ACHN (cell line): ENCODE measurements around the gene MCM8.

Experiments used
- DNase-seq: peaks from one replicate; pipeline ENCODE4 v3.0.0-alpha.2; 2015
- in situ Hi-C: cut with HindIII; loops from 2 replicates; pipeline ENCODE4 v1.10.0; 2017; ENCODE audit warnings: low sequenced_read_pairs, low pct_ligation_motif_present, low pct_unique_long_range_greater_than_20kb

MCM8 gene

DNA sequence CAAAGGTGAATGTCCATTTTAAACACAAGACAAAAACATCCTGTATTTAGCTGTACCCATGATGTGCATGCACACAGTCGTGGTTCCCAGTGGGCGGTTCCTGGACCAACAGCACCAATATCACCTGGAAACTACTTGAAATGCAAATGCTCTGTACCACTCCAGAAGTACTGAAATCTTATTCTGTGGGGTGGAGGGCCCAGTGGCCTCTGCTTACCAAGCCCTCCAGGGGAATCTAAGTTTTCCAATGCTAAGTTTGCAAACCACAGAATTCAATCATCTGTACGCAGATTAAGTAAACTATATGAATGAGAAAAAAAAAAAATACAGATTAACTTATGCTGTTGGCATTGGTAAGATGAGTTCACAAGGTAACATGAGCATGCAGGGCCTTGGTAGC is 14.2 kb upstream of the MCM8 start:
- in situ Hi-C loops, result no loop called here
- DNase-seq, result no peak

GRCh38 chr20:5938456-5939029 is 11.9 kb upstream of the MCM8 start:
- DNase-seq, result no peak
- in situ Hi-C loops, result no loop called here

- DNase-seq, result no peak
- in situ Hi-C loops, result no loop called here
These were observed 4.5 kb upstream of the MCM8 start for GRCh38 chr20:5945963-5946362.

- in situ Hi-C loops, result no loop called here
- no peak for DNase-seq
These were observed 3.2 kb upstream of the MCM8 start for GRCh38 chr20:5947276-5947675.

DNA sequence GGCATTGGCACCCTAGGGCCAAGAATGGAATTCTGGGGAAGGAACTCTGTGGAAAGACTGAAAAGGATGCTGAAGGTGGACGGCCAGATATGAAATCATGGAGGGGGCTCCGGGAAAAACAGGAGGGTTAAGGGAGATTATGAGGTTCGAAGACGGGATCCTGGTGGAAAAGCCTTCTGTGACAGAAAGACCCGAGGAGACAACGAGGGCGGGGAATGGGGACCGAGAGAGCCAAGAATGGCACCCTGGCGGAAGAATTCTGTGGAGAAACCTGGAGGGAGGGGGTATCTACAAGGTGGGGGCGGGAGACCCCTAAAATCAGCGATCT is 545 bp upstream of the MCM8 start:
- DNase-seq, result no peak
- in situ Hi-C loops, result no loop called here

DNA sequence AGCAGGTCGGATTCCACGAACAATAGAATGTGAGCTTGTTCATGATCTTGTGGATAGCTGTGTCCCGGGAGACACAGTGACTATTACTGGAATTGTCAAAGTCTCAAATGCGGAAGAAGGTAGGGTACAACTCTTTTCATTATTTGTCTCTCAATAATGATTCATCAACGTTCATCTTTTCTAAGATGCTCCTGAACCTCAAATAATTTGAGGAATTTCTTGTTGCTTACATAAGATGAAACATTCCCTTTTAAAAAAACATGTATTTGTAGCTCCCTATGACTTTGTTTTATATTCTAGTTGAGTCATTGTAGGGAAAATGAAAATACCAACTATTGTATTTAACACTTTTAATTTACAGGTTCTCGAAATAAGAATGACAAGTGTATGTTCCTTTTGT is 17.0 kb downstream of the MCM8 start:
- DNase-seq, result no peak
- in situ Hi-C loops, result no loop called here

DNA sequence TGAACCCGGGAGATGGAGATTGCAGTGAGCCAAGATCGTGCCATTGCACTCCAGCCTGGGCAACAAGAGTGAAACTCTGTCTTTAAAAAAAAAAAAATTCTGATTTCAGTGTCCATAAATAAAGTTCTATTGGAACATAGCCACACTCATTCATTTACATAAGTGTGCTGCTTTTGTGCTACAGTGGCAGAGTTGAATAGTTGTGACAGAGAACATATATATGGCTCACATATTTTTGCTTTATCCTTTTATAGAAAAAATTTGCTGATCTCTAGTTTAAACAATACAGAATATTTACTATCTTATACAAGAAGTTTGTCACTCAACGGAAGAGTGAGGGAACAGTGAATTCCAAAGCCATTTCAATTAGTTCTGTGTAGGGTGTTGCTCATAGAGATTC is 18.0 kb downstream of the MCM8 start:
- in situ Hi-C loops, result no loop called here
- no peak for DNase-seq

DNA sequence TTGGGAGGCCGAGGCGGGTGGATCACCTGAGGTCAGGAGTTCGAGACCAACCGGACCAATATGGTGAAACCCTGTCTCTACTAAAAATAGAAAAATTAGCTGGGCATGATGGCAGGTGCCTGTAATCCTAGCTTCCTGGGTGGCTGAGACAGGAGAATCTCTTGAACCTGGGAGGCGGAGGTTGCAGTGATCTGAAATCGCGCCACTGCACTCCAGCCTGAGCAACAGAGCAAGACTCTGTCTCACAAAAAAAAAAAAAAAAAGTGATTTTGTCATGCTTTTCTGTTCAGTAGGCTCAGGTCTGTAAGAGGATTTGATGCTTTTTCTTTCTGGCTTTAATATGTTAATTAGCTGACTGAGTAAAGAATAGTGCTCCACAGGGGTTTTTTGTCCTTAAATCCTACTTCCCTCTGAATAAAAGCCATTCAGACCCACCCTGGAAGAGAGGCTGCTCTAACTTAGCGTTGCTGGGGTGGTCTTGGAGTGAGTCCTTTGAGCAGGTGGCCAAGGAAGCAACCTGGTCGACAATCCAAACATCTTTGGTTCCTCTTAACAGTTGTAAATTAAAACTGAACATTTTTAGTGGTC is 19.0 kb downstream of the MCM8 start:
- in situ Hi-C loops, result no loop called here
- no peak for DNase-seq

GRCh38 chr20:5969940-5970339 is 19.5 kb downstream of the MCM8 start:
- no peak for DNase-seq
- in situ Hi-C loops, result no loop called here

- no peak for DNase-seq
- in situ Hi-C loops, result no loop called here
These were observed 19.9 kb downstream of the MCM8 start for GRCh38 chr20:5970381-5970780.

- DNase-seq, result no peak
- in situ Hi-C loops, result no loop called here
These were observed 20.8 kb downstream of the MCM8 start for GRCh38 chr20:5971203-5971602.

DNA sequence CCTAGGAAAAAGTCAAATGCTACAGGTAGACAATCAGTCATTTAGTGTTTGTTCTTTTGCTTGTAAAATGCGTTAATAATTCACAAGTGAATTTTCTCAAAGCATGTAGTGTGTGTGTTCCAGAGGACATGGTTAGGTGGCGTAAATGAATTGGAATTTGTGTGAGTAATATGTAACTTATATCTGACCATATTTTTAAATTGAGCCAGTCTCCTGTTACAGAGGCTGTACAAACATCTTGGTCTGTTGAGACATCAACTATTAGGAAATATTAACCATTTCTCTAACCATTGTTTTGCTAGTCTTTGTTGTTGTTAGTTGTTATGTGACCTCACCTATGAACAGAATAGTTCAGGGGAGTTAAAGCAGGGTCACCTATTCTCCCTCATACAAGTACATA is 22.7 kb downstream of the MCM8 start:
- in situ Hi-C loops, result no loop called here
- DNase-seq, result peak; percentile 94

DNA sequence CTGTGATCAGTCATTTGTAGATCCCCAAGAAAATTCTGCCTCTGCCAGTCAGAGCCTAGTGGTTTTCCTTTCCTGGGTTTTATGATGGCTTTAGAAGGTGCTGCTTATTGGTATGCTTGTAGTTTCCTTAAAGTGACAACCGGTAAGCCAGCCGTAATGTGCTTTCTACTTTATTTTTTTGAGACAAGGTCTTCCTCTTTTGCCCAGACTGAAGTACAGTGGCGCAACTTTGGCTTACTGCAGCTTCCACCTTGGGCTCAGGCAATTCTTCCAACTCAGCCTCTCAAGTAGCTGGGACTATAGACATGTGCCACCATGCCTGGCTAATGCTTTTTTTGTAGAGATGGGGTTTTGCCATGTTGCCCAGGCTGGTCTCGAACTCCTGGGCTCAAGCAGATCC is 23.5 kb downstream of the MCM8 start:
- in situ Hi-C loops, result no loop called here
- DNase-seq, result no peak

GRCh38 chr20:5974531-5974930 is 24.1 kb downstream of the MCM8 start:
- in situ Hi-C loops, result no loop called here

GRCh38 chr20:5975778-5976177 is 25.3 kb downstream of the MCM8 start:
- DNase-seq, result no peak
- in situ Hi-C loops, result no loop called here

More at GRCh38 chr20:5974531-5974930, 24.1 kb downstream of the MCM8 start:
- no peak for DNase-seq

GRCh38 chr20:5977223-5977622 is 26.8 kb downstream of the MCM8 start:
- in situ Hi-C loops, result no loop called here

GRCh38 chr20:5977975-5978374 is 27.5 kb downstream of the MCM8 start:
- DNase-seq, result no peak
- in situ Hi-C loops, result no loop called here

More at GRCh38 chr20:5977223-5977622, 26.8 kb downstream of the MCM8 start:
- no peak for DNase-seq

- no peak for DNase-seq
- in situ Hi-C loops, result no loop called here
These were observed 29.3 kb downstream of the MCM8 start for GRCh38 chr20:5979801-5980200.

DNA sequence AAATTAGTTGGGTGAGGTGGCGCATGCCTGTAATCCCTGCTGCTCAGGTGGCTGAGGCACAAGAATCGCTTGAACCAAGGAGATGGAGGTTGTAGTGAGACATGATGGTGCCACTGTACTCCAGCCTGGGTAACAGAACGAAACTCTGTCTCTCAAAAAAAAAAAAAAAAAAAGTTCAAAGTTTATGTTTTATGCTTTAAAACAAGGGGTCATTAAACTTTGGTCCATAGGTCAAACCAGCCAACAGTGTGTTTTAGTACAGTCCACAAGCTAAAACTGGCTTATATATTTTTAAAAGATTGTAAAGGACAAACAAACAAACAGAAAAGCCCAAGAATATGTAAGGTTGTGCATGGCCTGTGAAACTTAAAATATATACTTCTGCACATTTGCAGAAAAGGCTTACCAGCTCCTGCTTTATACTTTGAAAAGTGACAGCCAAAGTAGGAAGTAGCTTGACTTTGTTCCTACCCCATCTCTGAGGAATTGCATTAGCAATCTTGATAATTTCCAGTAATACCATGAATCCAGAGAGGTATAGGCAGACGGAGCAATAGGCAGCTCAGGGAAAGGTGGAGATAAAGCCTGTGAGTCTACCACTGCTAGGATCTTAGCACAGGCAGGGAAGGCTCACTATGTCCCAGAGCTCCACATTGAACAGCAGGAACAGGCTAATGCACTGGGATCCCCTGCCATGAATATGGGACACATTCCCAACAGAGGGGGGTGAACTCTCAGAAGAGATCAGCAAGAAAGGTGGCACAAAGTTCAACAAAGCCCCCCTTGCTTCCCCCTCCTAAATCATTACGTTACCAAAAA is 30.5 kb downstream of the MCM8 start:
- no peak for DNase-seq
- in situ Hi-C loops, result no loop called here

GRCh38 chr20:5987383-5987782 is 36.9 kb downstream of the MCM8 start:
- in situ Hi-C loops, result no loop called here
- DNase-seq, result no peak
